Myocyte (in vitro differentiated cells): ENCODE results near the gene PLXNC1. TPM values are rescaled to one million over a fixed set of nuclear protein-coding genes. Genes with fewer than 3 reads are reported as not detected.

Source experiments
- DNase-seq: peaks from one replicate; pipeline ENCODE4 v3.0.0-alpha.2; 2012; ENCODE audit warnings: low read depth
- total RNA-seq: library from RNA; depleted of rRNA; stranded (reverse); fragments of >200 nt; gene quantifications from 2 replicates; pipeline ENCODE4 v1.2.3, GENCODE V29; 2014

PLXNC1 gene
- total RNA-seq, 1 donor from 2014 or later: 0.37 TPM

- DNase-seq: no peak
These were observed 30.5 kb downstream of the PLXNC1 start for GRCh38 chr12:94178882-94179281.

DNA sequence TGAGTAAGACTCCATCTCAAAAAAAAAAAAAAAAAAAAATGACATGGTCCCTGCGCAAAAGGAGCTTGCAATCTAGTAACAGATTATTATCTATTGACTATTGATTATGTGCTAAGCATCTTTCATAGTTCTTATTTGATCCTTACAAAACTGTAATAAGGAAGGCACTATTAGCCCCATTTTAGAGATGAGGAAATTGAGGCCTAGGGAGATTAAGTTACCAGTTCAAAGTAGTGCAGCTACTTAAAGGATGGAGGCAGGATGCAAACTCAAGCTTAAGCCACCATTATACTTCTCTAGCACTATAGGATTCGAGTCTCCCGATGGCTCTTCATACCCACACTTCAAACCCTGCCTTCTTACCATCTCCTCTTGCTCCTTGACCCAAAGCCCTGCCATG is 31.3 kb downstream of the PLXNC1 start:
- DNase-seq: no peak

DNA sequence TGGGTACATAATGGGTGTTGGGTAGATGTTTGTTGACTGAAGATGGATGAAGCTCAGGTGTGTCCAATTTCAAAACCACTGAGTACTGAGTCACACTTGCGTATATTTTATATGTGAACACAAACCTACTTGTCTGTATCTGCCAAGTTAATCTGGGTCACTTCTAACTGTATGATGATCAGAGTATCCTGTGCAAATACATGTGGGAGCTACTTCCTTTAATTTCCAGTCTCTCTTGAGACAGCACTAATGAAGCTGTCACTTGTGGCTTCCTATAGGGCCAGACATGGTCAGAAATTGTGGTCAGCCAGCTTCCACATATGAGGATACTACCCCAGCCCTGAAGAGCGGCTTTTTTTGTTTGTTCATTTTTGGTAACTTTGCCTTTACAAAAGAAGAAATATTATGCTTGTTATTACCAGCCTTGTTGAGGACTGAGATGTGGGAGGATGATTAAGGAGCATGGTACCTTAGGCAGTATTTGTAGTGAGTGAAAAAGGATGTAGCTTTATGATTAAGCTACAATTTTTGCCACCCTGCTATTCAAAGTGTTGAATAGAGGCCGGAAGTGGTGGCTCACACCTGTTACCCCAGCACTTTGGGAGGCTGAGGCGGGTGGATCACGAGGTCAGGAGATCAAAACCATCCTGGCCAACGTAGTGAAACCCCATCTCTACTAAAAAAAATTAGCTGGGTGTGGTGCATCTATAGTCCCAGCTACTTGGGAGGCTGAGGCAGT is 32.4 kb downstream of the PLXNC1 start:
- no peak for DNase-seq

GRCh38 chr12:94182986-94183707 is 34.8 kb downstream of the PLXNC1 start:
- DNase-seq: no peak

- DNase-seq: no peak
These were observed 35.5 kb downstream of the PLXNC1 start for GRCh38 chr12:94183708-94184379.

- DNase-seq: no peak
These were observed 36.8 kb downstream of the PLXNC1 start for GRCh38 chr12:94184995-94185719.

- no peak for DNase-seq
These were observed 37.4 kb downstream of the PLXNC1 start for GRCh38 chr12:94185801-94186200.

GRCh38 chr12:94186278-94187241 is 38.2 kb downstream of the PLXNC1 start:
- DNase-seq: peak; percentile 46

- DNase-seq: no peak
These were observed 39.0 kb downstream of the PLXNC1 start for GRCh38 chr12:94187361-94187760.

GRCh38 chr12:94190623-94191022 is 42.2 kb downstream of the PLXNC1 start:
- no peak for DNase-seq

GRCh38 chr12:94191023-94191422 is 42.6 kb downstream of the PLXNC1 start:
- no peak for DNase-seq

DNA sequence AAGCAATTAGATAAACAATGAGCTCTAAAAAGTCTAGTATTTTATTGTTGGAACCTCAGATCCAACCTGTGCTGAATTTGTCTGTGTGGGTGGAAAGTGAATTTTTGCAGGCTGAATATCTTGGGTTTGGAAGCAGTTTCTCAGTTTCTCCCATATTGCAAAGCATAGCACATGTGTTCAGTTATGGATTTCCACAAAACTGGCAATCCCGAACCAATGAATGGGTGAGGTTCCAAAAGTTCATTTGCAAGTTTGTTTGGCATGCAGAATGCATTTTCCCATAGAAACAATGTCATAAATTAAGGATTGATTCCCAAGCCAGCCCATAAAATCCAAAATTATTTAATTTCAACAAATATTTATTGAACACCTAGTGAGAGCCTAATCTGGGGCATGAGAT is 43.4 kb downstream of the PLXNC1 start:
- DNase-seq: no peak

DNA sequence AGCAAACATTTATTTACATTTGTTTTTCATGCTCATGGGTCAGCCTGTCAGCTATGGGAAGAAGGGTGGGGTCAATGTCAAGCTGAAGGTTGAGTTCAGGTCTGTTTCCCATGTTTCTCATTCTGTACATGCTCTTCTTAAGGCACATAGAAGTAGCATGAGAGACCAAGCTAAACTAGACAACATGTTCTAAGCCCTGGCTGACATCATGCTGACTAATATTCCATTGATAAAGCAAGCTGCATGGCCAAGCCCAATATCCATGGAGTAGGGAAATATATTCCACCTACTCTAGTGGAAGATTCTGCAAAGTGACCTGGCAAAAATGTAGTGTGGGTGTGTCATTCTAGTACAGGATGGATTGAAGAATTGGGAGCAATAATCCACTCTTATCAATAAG is 44.1 kb downstream of the PLXNC1 start:
- DNase-seq: no peak

GRCh38 chr12:94193168-94193567 is 44.8 kb downstream of the PLXNC1 start:
- no peak for DNase-seq

DNA sequence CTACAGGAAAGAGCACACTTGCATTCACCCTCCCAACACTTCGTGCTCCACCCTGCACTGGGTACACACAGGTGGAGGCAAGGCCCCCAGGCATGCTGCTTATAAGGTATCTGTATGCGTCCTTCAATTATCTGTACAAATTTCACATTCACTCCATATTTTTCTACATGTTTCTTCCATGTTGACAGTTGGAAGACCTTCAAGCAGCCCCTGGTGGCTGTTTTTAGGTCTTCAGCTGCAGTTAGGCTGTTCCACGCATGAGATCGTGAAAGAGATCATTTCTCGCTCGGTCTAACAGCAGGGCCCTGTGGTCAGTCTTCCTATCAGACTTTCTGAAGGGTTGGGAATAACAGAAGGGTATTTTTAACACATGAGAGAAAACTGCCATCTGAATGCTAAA is 47.1 kb downstream of the PLXNC1 start:
- DNase-seq: no peak

DNA sequence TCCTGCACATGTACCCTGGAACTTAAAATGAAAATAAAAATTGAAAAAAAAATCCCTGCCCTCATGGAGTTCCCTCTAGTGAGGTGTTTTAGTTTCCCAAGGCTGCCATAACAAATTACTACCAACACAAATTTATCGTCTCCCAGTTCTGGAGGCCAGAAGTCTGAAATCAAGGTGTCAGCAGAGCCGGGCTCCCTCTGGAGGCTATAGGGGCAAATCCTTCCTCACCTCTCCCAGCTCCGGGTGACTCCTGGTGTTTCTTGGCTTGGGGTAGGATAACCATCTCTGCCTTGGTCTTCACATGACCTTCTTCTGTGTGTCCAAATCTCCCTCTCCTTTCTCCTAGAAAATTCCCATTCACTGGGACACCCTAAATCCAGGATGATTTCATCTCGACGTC is 50.1 kb downstream of the PLXNC1 start:
- DNase-seq: no peak

DNA sequence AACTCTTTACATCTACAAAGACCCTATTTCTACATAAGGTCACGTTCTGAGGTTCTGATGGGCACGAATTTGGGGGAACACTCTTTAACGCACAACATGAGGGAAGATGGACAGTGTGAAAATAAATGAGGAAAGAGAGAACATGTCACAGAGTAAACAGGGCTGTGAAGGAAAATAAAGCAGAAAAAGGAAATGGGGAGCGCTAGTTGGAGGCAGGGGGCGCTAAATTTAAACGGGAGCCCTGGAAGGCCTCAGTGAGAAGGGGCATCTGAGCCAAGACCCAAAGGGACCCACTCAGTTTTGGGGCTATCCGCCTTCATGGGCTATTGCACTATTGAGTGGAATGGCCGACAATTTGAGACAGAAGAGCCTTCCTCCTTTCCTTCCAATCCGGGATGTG is 50.5 kb downstream of the PLXNC1 start:
- DNase-seq: no peak

- no peak for DNase-seq
These were observed 51.7 kb downstream of the PLXNC1 start for GRCh38 chr12:94200069-94200468.

DNA sequence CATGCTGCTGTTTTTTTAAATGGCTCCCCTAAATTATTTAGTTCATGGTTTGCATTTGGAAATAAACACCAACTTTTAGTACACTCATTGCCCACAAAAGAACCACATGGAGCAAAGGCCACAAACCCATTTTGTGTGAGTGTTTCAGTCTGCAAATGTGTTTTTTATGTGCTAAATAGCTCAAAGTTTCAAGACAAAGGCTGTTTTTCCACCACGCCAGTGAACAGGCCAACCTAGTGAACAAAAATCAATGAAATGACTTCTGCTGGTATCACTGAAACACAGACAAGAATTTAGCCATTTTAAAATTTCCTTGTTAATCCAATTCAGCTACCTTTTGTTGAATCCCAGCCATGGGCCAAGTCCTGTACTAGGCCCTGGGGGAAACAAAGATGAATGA is 52.3 kb downstream of the PLXNC1 start:
- DNase-seq: no peak
